HepG2 (cell line): ENCODE measurements around the gene ITCH. TPM values are rescaled to one million over a fixed set of nuclear protein-coding genes. Genes with fewer than 3 reads are reported as not detected.

Source experiments
- CREM ChIP-seq, 2 experiments: sonication (generic) in 1 of 2; formaldehyde crosslinking in 1 of 2; IDR thresholded peaks; 2 replicates each; pipeline versions ENCODE4 v1.4.0 to v1.6.1; 2016 to 2020; ENCODE audit warnings: antibody characterized with exemption in 1 of 2, mild to moderate bottlenecking in 1 of 2, missing genetic modification reagents in 1 of 2
- SMAD1 ChIP-seq: sonication (generic); formaldehyde crosslinking; IDR thresholded peaks from 2 replicates; pipeline ENCODE4 v1.4.0; 2020; ENCODE audit warnings: missing genetic modification reagents, low read depth, mild to moderate bottlenecking, borderline replicate concordance
- ZBTB21 ChIP-seq: sonication (generic); formaldehyde crosslinking; IDR thresholded peaks from 2 replicates; pipeline ENCODE4 v1.4.0; 2020; ENCODE audit warnings: missing genetic modification reagents
- ZNF343 ChIP-seq: sonication (generic); formaldehyde crosslinking; IDR thresholded peaks from 2 replicates; pipeline ENCODE4 v1.4.0; 2020; ENCODE audit warnings: mild to moderate bottlenecking, missing genetic modification reagents
- ZNF878 ChIP-seq: sonication (generic); formaldehyde crosslinking; IDR thresholded peaks from 2 replicates; pipeline ENCODE4 v1.8.1; 2023; ENCODE audit warnings: mild to moderate bottlenecking, missing genetic modification reagents, moderate library complexity
- ZSCAN31 ChIP-seq: sonication (generic); formaldehyde crosslinking; IDR thresholded peaks from 2 replicates; pipeline ENCODE4 v1.5.0; 2020; ENCODE audit warnings: low read depth, mild to moderate bottlenecking, missing genetic modification reagents
- polyA plus RNA-seq, 8 experiments: library from polyadenylated mRNA; depleted of rRNA in 3 of 8; stranded (reverse) in 7 of 8; unstranded in 1 of 8; fragments of >200 nt; fragmentation: Illumina TruSeq in 4 of 8; extraction: Trizol in 4 of 8; gene quantifications; 2 replicates each; pipeline versions ENCODE4 v1.2.1 to v1.2.3, GENCODE V29; 2011 to 2016; ENCODE audit warnings: low read depth in 4 of 8, missing spikeins in 1 of 8, mixed read lengths in 1 of 8; ENCODE audit not compliant: insufficient read depth in 1 of 8
- total RNA-seq, 5 experiments: library from RNA; depleted of rRNA; stranded (reverse); fragments of >200 nt; fragmentation: Illumina TruSeq; extraction: Trizol; gene quantifications; 2 replicates each; pipeline ENCODE4 v1.2.3, GENCODE V29; 2016; ENCODE audit warnings: low read depth in 1 of 5
- TF ChIP-seq, protein P1 (sequence below): sonication (generic); formaldehyde crosslinking; IDR thresholded peaks from 2 replicates; pipeline ENCODE4 v1.5.1; 2020; ENCODE audit warnings: missing genetic modification reagents, mild to moderate bottlenecking, borderline replicate concordance
- TF ChIP-seq, protein P2 (sequence below): sonication (generic); formaldehyde crosslinking; IDR thresholded peaks from 2 replicates; pipeline ENCODE4 v1.4.0; 2020; ENCODE audit warnings: missing genetic modification reagents, low read depth, mild to moderate bottlenecking, borderline replicate concordance
- TF ChIP-seq, protein P3 (sequence below): IDR thresholded peaks from 2 replicates; pipeline ENCODE4 v1.4.0; 2020; ENCODE audit warnings: mild to moderate bottlenecking, missing genetic modification reagents
- TF ChIP-seq, protein P4 (sequence below): IDR thresholded peaks from 2 replicates; pipeline ENCODE4 v1.6.1; 2016; ENCODE audit warnings: control low read depth
- TF ChIP-seq, protein P5 (sequence below), 2 experiments: sonication (generic) in 1 of 2; formaldehyde crosslinking in 1 of 2; IDR thresholded peaks; 2 replicates each; pipeline versions ENCODE4 v1.6.1 to v1.9.0; 2014 to 2022; ENCODE audit warnings: antibody characterized with exemption in 1 of 2, borderline replicate concordance in 1 of 2, inconsistent platforms in 1 of 2, low read depth in 1 of 2, missing genetic modification reagents in 1 of 2

Gene ITCH
- total and polyA plus RNA-seq, 2 of the 13 experiments (the other 11 are each of a cell fraction or from before 2014, with no cell fraction given) = 20.5 to 112 TPM

DNA sequence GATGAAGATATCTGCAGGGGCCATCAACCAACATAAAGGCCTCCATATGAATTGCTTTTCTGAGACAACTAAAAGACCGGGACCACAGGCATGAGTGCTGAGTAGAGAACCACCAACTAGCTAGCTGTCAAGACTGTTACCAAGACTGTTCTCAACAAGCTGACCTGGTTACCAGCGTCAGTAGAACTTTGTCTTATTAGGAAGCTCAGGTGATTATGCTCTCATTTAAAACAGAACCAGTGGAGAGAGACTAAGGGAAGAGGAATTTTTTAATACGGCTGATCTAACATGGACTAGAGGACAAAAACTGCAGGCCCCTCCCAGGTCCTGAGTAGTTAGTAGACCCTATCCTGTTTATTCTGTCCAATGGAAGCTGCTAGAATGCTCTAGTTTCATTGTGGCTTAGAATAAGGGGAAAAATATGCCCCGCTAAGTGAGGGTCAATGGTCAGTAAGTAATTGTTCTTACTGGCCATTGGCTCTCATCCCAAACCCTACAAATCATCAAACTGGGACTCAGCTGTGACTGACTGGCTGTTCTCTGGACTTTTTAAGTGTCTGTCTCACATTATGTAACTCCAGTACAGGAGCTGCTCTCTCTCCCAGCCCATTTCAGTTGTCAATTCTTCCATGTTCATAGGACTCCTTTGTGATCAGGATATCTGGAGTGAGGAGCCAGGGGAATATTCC, 149.3 kb downstream of the ITCH start (continued):
- TF ChIP-seq, protein P1, sequence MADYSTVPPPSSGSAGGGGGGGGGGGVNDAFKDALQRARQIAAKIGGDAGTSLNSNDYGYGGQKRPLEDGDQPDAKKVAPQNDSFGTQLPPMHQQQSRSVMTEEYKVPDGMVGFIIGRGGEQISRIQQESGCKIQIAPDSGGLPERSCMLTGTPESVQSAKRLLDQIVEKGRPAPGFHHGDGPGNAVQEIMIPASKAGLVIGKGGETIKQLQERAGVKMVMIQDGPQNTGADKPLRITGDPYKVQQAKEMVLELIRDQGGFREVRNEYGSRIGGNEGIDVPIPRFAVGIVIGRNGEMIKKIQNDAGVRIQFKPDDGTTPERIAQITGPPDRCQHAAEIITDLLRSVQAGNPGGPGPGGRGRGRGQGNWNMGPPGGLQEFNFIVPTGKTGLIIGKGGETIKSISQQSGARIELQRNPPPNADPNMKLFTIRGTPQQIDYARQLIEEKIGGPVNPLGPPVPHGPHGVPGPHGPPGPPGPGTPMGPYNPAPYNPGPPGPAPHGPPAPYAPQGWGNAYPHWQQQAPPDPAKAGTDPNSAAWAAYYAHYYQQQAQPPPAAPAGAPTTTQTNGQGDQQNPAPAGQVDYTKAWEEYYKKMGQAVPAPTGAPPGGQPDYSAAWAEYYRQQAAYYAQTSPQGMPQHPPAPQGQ (CRISPR knock-in tag) = no peak
- no peak for TF ChIP-seq ZNF343 (CRISPR knock-in tag)
- TF ChIP-seq, protein P2, sequence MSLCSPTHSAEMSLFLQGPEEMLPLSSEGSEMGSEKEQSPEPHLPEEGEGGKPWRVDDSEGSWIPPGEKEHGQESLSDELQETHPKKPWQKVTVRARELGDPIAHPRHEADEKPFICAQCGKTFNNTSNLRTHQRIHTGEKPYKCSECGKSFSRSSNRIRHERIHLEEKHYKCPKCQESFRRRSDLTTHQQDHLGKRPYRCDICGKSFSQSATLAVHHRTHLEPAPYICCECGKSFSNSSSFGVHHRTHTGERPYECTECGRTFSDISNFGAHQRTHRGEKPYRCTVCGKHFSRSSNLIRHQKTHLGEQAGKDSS (CRISPR knock-in tag) = 0 out of 2 replicates have a peak, but pooled peaks have one; percentile 19
- TF ChIP-seq ZBTB21 (CRISPR knock-in tag) = no peak
- TF ChIP-seq, protein P3, sequence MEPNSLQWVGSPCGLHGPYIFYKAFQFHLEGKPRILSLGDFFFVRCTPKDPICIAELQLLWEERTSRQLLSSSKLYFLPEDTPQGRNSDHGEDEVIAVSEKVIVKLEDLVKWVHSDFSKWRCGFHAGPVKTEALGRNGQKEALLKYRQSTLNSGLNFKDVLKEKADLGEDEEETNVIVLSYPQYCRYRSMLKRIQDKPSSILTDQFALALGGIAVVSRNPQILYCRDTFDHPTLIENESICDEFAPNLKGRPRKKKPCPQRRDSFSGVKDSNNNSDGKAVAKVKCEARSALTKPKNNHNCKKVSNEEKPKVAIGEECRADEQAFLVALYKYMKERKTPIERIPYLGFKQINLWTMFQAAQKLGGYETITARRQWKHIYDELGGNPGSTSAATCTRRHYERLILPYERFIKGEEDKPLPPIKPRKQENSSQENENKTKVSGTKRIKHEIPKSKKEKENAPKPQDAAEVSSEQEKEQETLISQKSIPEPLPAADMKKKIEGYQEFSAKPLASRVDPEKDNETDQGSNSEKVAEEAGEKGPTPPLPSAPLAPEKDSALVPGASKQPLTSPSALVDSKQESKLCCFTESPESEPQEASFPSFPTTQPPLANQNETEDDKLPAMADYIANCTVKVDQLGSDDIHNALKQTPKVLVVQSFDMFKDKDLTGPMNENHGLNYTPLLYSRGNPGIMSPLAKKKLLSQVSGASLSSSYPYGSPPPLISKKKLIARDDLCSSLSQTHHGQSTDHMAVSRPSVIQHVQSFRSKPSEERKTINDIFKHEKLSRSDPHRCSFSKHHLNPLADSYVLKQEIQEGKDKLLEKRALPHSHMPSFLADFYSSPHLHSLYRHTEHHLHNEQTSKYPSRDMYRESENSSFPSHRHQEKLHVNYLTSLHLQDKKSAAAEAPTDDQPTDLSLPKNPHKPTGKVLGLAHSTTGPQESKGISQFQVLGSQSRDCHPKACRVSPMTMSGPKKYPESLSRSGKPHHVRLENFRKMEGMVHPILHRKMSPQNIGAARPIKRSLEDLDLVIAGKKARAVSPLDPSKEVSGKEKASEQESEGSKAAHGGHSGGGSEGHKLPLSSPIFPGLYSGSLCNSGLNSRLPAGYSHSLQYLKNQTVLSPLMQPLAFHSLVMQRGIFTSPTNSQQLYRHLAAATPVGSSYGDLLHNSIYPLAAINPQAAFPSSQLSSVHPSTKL (CRISPR knock-in tag) = peak; percentile 79
- TF ChIP-seq, protein P4, sequence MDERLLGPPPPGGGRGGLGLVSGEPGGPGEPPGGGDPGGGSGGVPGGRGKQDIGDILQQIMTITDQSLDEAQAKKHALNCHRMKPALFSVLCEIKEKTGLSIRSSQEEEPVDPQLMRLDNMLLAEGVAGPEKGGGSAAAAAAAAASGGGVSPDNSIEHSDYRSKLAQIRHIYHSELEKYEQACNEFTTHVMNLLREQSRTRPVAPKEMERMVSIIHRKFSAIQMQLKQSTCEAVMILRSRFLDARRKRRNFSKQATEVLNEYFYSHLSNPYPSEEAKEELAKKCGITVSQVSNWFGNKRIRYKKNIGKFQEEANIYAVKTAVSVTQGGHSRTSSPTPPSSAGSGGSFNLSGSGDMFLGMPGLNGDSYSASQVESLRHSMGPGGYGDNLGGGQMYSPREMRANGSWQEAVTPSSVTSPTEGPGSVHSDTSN (CRISPR knock-in tag) = 0 out of 2 replicates have a peak, but pooled peaks have one; percentile 30
- TF ChIP-seq ZNF878 (CRISPR knock-in tag) = no peak
- peak; percentile 29; the same call in 1 of the 2 replicates for TF ChIP-seq CREM (IDR thresholded peaks at IDR 0.05)
- no peak for TF ChIP-seq CREM (CRISPR knock-in tag; IDR thresholded peaks at IDR 0.05)
- TF ChIP-seq ZSCAN31 (CRISPR knock-in tag) = peak; percentile 58; the same call in 1 of the 2 replicates
- no peak for TF ChIP-seq SMAD1
- TF ChIP-seq, protein P5, sequence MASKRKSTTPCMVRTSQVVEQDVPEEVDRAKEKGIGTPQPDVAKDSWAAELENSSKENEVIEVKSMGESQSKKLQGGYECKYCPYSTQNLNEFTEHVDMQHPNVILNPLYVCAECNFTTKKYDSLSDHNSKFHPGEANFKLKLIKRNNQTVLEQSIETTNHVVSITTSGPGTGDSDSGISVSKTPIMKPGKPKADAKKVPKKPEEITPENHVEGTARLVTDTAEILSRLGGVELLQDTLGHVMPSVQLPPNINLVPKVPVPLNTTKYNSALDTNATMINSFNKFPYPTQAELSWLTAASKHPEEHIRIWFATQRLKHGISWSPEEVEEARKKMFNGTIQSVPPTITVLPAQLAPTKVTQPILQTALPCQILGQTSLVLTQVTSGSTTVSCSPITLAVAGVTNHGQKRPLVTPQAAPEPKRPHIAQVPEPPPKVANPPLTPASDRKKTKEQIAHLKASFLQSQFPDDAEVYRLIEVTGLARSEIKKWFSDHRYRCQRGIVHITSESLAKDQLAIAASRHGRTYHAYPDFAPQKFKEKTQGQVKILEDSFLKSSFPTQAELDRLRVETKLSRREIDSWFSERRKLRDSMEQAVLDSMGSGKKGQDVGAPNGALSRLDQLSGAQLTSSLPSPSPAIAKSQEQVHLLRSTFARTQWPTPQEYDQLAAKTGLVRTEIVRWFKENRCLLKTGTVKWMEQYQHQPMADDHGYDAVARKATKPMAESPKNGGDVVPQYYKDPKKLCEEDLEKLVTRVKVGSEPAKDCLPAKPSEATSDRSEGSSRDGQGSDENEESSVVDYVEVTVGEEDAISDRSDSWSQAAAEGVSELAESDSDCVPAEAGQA (IDR thresholded peaks at IDR 0.05; ENCODE audit: low read depth) = no peak
- TF ChIP-seq, protein P5 (CRISPR knock-in tag; IDR thresholded peaks at IDR 0.05; ENCODE audit: borderline replicate concordance) = 0 out of 2 replicates have a peak, but pooled peaks have one; percentile 65
